Fibroblast of lung (primary cell): ENCODE data around the gene CAMTA1. TPM values are rescaled to one million over a fixed set of nuclear protein-coding genes. Genes with fewer than 3 reads are reported as not detected.

ENCODE experiments used
- DNase-seq, 2 donors: peaks; one replicate each; pipeline versions ENCODE4 v3.0.0 to v3.0.0-alpha.2; 2010; ENCODE audit warnings: low read depth in 2 of 2
- H2AFZ ChIP-seq: 2 replicates; pipeline ENCODE4 v1.5.1; 2012; ENCODE audit warnings: low read length, control low read depth, inconsistent platforms
- H3K27ac ChIP-seq: 2 replicates; pipeline ENCODE4 v1.5.1; 2011; ENCODE audit warnings: low read length, control low read depth; ENCODE audit not compliant: insufficient read depth
- H3K27me3 ChIP-seq: 2 replicates; pipeline ENCODE4 v1.5.1; 2011; ENCODE audit warnings: mild to moderate bottlenecking, low read length; ENCODE audit not compliant: control insufficient read depth, insufficient read depth
- H3K36me3 ChIP-seq: 2 replicates; pipeline ENCODE4 v1.5.1; 2011; ENCODE audit warnings: low read length; ENCODE audit not compliant: control insufficient read depth, insufficient read depth
- H3K4me1 ChIP-seq: 2 replicates; pipeline ENCODE4 v1.5.1; 2011; ENCODE audit warnings: low read length; ENCODE audit not compliant: control insufficient read depth, insufficient read depth; ENCODE audit errors: extremely low read depth
- H3K4me2 ChIP-seq: 2 replicates; pipeline ENCODE4 v1.5.1; 2011; ENCODE audit warnings: low read length, control low read depth; ENCODE audit not compliant: insufficient read depth; ENCODE audit errors: extremely low read depth
- H3K4me3 ChIP-seq, 4 experiments: fragments of 200-600 bp in 1 of 4; sonication (generic) in 1 of 4; replicated peaks in 1 of 4; 2 replicates each; pipeline ENCODE4 v1.5.1; 2011 to 2016; ENCODE audit warnings: low read length in 4 of 4, low read depth in 3 of 4, mild to moderate bottlenecking in 3 of 4, control low read depth in 2 of 4, inconsistent platforms in 1 of 4, mixed read lengths in 1 of 4; ENCODE audit not compliant: insufficient read depth in 1 of 4; ENCODE audit errors: control extremely low read depth in 1 of 4
- H3K79me2 ChIP-seq: 2 replicates; pipeline ENCODE4 v1.5.1; 2012; ENCODE audit warnings: mild to moderate bottlenecking, low read length, inconsistent platforms; ENCODE audit not compliant: control insufficient read depth, insufficient read depth
- H3K9ac ChIP-seq: 2 replicates; pipeline ENCODE4 v1.5.1; 2011; ENCODE audit warnings: mild to moderate bottlenecking, low read length, control low read depth; ENCODE audit not compliant: insufficient read depth
- H3K9me3 ChIP-seq: 2 replicates; pipeline ENCODE4 v1.5.1; 2012; ENCODE audit warnings: low read depth, low read length; ENCODE audit not compliant: control insufficient read depth, insufficient read depth
- H4K20me1 ChIP-seq: 2 replicates; pipeline ENCODE4 v1.5.1; 2011; ENCODE audit warnings: low read length; ENCODE audit not compliant: control insufficient read depth, insufficient read depth; ENCODE audit errors: extremely low read depth
- EZH2 ChIP-seq: IDR thresholded peaks from 2 replicates; pipeline ENCODE4 v1.5.1; 2012; ENCODE audit warnings: low read length, control low read depth, mild to moderate bottlenecking; ENCODE audit errors: missing control alignments
- polyA plus RNA-seq, 2 donors: library from polyadenylated mRNA; depleted of rRNA in 1 of 2; stranded (reverse) in 1 of 2; unstranded in 1 of 2; fragments of >200 nt; gene quantifications; 2 replicates each; pipeline ENCODE4 v1.2.1, GENCODE V29; 2011 to 2012; ENCODE audit warnings: missing spikeins in 1 of 2
- total RNA-seq: library from RNA; depleted of rRNA; stranded (reverse); fragments of >200 nt; gene quantifications from 2 replicates; pipeline ENCODE4 v1.2.1, GENCODE V29; 2014
- TF ChIP-seq, protein P1 (sequence below), 2 donors: IDR thresholded peaks in 1 of 2; conservative IDR thresholded peaks in 1 of 2; 1 replicate in 1 of 2; 2 replicates in 1 of 2; pipeline ENCODE4 v1.5.1; 2011 to 2012; ENCODE audit warnings: low read length in 2 of 2, control low read depth in 1 of 2, inconsistent platforms in 1 of 2, low read depth in 1 of 2, mild to moderate bottlenecking in 1 of 2

Gene CAMTA1
- total and polyA plus RNA-seq, 2 donors (not counting 1 experiment from before 2014, with no cell fraction given), result 47.6 to 86.0 TPM

DNA sequence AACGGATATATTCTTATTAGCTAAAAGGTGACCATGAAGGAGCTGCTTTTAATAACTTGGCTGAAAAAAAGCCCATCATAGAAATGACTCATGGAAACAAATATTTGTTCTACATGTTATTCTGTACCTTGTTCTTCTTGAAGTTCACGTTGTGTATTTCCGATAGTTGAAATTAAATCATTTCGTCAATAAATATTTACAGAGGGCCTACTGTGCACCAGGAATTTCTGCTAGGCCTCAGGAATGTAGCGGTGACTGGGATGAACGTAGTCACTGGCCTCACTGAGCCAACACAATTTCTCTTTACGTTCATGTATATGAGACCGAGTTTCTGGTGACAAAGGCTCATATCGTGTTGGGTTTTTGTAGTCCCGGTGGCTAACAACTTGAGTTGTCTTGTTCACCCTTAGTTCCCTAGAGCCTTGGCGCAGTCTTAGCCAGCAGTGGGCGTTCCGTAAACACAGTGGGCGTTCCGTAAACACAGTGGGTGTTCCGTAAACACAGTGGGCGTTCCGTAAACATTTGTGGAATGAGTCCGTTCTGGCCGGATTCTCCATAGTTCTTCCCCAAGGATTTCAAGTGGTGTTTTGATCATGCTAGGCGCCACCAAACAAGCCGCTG lies 932.6 kb downstream of the CAMTA1 start:
- H3K79me2 ChIP-seq, result no peaks in the 10 kb centered on the region
- no peaks in the 10 kb centered on the region for H4K20me1 ChIP-seq
- no peak overlapping the region for H3K27ac ChIP-seq
- H3K27me3 ChIP-seq, result no peaks in the 10 kb centered on the region
- H3K36me3 ChIP-seq, result no peaks in the 10 kb centered on the region
- no peak overlapping the region for H3K4me2 ChIP-seq
- no peak overlapping the region for H2AFZ ChIP-seq
- H3K9ac ChIP-seq, result no peak overlapping the region
- DNase-seq, result no peak
- no peaks in the 10 kb centered on the region for H3K4me1 ChIP-seq
- no peak for TF ChIP-seq EZH2
- TF ChIP-seq, protein P1, sequence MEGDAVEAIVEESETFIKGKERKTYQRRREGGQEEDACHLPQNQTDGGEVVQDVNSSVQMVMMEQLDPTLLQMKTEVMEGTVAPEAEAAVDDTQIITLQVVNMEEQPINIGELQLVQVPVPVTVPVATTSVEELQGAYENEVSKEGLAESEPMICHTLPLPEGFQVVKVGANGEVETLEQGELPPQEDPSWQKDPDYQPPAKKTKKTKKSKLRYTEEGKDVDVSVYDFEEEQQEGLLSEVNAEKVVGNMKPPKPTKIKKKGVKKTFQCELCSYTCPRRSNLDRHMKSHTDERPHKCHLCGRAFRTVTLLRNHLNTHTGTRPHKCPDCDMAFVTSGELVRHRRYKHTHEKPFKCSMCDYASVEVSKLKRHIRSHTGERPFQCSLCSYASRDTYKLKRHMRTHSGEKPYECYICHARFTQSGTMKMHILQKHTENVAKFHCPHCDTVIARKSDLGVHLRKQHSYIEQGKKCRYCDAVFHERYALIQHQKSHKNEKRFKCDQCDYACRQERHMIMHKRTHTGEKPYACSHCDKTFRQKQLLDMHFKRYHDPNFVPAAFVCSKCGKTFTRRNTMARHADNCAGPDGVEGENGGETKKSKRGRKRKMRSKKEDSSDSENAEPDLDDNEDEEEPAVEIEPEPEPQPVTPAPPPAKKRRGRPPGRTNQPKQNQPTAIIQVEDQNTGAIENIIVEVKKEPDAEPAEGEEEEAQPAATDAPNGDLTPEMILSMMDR (conservative IDR thresholded peaks at IDR 0.05 in 1 of 2, IDR thresholded peaks at IDR 0.05 in 1 of 2; ENCODE audit: low read depth in 1 of 2, low read length in 2 of 2), result no peak
- no peak overlapping the region for H3K4me3 ChIP-seq
- H3K9me3 ChIP-seq, result no peaks in the 10 kb centered on the region

DNA sequence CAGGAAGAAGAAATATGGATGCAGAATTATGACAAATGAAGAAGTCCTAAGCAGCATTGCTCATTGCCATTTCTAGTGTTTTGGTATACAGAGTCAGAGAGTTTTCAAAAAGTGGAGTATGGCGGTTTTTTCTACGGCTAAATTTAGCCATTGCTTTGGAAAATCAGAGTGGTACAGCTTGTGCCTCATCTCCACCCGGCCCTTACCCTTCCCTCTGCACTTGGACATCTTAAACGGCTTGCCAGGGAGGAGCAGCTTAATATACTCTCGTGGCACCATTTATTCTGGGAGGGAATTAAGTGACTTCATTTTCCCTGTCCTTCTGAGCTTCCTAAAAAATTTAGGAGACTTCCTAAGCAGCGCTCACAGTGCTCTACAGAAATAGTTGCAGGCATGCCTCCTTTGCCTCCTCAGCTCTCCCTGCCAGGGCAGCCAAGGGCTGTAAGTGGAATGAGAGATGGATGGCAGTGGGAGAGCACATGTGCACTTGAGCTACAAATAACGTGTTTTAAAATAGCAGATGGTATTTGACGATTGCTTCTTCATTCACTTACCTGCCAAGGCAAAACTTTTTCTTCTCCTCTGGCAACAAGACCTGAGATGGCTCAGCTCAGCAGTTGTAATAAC lies 934.3 kb downstream of the CAMTA1 start:
- H2AFZ ChIP-seq, result no peak overlapping the region
- H3K79me2 ChIP-seq, result no peaks in the 10 kb centered on the region
- H3K9me3 ChIP-seq, result no peaks in the 10 kb centered on the region
- no peaks in the 10 kb centered on the region for H3K4me1 ChIP-seq
- no peak overlapping the region for H3K9ac ChIP-seq
- no peaks in the 10 kb centered on the region for H3K27me3 ChIP-seq
- no peak for DNase-seq
- no peak overlapping the region for H3K4me2 ChIP-seq
- no peaks in the 10 kb centered on the region for H3K36me3 ChIP-seq
- no peaks in the 10 kb centered on the region for H4K20me1 ChIP-seq
- TF ChIP-seq, protein P1 (conservative IDR thresholded peaks at IDR 0.05 in 1 of 2, IDR thresholded peaks at IDR 0.05 in 1 of 2; ENCODE audit: low read depth in 1 of 2, low read length in 2 of 2), result no peak
- TF ChIP-seq EZH2, result no peak
- no peak overlapping the region for H3K27ac ChIP-seq
- H3K4me3 ChIP-seq, result no peak overlapping the region

DNA sequence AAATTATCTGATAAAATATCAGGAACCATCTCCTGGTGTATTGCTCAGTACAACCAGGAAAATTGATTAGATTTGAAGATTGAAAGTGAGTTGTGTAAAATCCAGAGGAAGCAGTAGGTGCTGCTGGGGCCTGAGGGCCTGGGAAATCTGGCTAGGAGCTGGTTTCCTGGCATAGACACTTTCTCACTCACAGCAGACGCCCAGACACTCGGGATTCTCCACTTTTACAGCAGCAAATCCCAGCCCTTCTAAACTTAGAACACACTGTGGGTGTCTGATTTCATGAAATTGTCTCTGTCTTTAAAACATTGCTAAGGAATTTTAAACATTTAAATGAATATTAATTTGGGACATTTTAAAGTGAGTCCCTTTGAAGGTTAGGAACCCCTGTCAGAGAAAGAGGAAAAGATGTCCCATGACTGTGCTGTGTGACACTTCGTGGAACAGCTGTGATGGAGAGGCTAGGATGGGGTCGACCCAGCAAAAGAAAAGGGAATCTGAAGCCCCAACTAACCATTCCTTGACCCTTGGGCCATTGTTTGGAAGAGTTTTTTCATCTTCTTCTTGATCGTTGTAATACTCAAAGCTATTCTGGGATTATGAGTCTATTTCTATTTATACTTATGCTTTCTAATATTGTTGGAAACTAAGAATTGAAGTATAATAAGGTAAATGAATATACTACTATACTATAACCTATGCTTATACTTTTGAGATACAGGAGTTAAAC lies 936.9 kb downstream of the CAMTA1 start:
- Histone ChIP-seq H3K79me2 (no peaks in the 10 kb centered on the region), H3K9ac (no peak overlapping the region), H3K4me3 (no peak overlapping the region), H3K27ac (no peak overlapping the region), H3K4me1 (no peaks in the 10 kb centered on the region), H4K20me1 (no peaks in the 10 kb centered on the region), H3K9me3 (no peaks in the 10 kb centered on the region), H2AFZ (no peak overlapping the region), H3K27me3 (no peaks in the 10 kb centered on the region), H3K36me3 (no peaks in the 10 kb centered on the region), H3K4me2 (no peak overlapping the region)
- TF ChIP-seq EZH2, result no peak
- TF ChIP-seq, protein P1 (conservative IDR thresholded peaks at IDR 0.05 in 1 of 2, IDR thresholded peaks at IDR 0.05 in 1 of 2; ENCODE audit: low read depth in 1 of 2, low read length in 2 of 2), result no peak
- no peak for DNase-seq
